IPS DF 6.9 (cell line): ENCODE data around the gene LYPD3.
"Not testable (repeated sequence)": the region's sequence is repeated elsewhere in the genome, so short reads cannot be mapped to it uniquely, and the experiment has no call there.

Source experiments
- DNase-seq: peaks from one replicate; pipeline ENCODE4 v3.0.0-alpha.2; 2013; ENCODE audit warnings: low read depth, low spot score
- H3K27ac ChIP-seq: one replicate; pipeline ENCODE4 v1.5.1; 2013; ENCODE audit warnings: low read length, control low read depth
- H3K27me3 ChIP-seq: 2 replicates; pipeline ENCODE4 v1.6.1; 2013; ENCODE audit warnings: mild to moderate bottlenecking, low read length; ENCODE audit not compliant: control insufficient read depth, insufficient read depth
- H3K36me3 ChIP-seq: 2 replicates; pipeline ENCODE4 v1.6.1; 2013; ENCODE audit warnings: low read length; ENCODE audit not compliant: control insufficient read depth, insufficient read depth
- H3K4me1 ChIP-seq: 2 replicates; pipeline ENCODE4 v1.6.1; 2013; ENCODE audit warnings: low read length; ENCODE audit not compliant: control insufficient read depth, insufficient read depth
- H3K4me3 ChIP-seq: 2 replicates; pipeline ENCODE4 v1.5.1; 2013; ENCODE audit warnings: mild to moderate bottlenecking, low read length
- H3K9me3 ChIP-seq: 2 replicates; pipeline ENCODE4 v1.6.1; 2013; ENCODE audit warnings: low read length, inconsistent platforms; ENCODE audit not compliant: control insufficient read depth, insufficient read depth
- WGBS: extraction: QIAGEN DNeasy Blood & Tissue Kit; methylation state at CpG from one replicate; pipeline ENCODE4 v1.1.7; 2013; ENCODE audit warnings: mixed read lengths, missing lambda C conversion rate; ENCODE audit not compliant: insufficient read length, insufficient coverage; 5-methylcytosine and 5-hydroxymethylcytosine counted together

LYPD3 gene

GRCh38 chr19:43446746-43447489 lies 18.5 kb downstream of the LYPD3 start:
- no CpG with 5 or more reads among the region's 14 CpGs for WGBS
- no peaks in the 10 kb centered on the region for H3K27me3 ChIP-seq
- H3K4me3 ChIP-seq = no peak overlapping the region
- no peak for DNase-seq
- H3K9me3 ChIP-seq = no peaks in the 10 kb centered on the region
- no peak overlapping the region for H3K27ac ChIP-seq
- H3K4me1 ChIP-seq = no peaks in the 10 kb centered on the region
- H3K36me3 ChIP-seq = no peaks in the 10 kb centered on the region

- Histone ChIP-seq H3K36me3 (no peaks in the 10 kb centered on the region), H3K4me3 (no peak overlapping the region), H3K27ac (no peak overlapping the region), H3K27me3 (no peaks in the 10 kb centered on the region), H3K4me1 (no peaks in the 10 kb centered on the region), H3K9me3 (no peaks in the 10 kb centered on the region)
- no CpG with 5 or more reads among the region's 2 CpGs for WGBS
- DNase-seq = no peak
Measured at GRCh38 chr19:43445426-43445825, 20.0 kb downstream of the LYPD3 start.

GRCh38 chr19:43444531-43445287 lies 20.7 kb downstream of the LYPD3 start:
- no CpG with 5 or more reads among the region's 15 CpGs for WGBS
- no peaks in the 10 kb centered on the region for H3K36me3 ChIP-seq
- no peak for DNase-seq

GRCh38 chr19:43444091-43444490 lies 21.3 kb downstream of the LYPD3 start:
- H3K36me3 ChIP-seq, H3K4me1 ChIP-seq, H3K9me3 ChIP-seq, H3K27ac ChIP-seq, H3K4me3 ChIP-seq, H3K27me3 ChIP-seq, DNase-seq: not testable (repeated sequence)
- WGBS = no CpG with 5 or more reads among the region's 9 CpGs

More at GRCh38 chr19:43444531-43445287, 20.7 kb downstream of the LYPD3 start:
- Histone ChIP-seq H3K27ac (no peak overlapping the region), H3K27me3 (no peaks in the 10 kb centered on the region), H3K9me3 (no peaks in the 10 kb centered on the region; the same call in 1 of the 2 replicates), H3K4me1 (no peaks in the 10 kb centered on the region), H3K4me3 (no peak overlapping the region)

DNA sequence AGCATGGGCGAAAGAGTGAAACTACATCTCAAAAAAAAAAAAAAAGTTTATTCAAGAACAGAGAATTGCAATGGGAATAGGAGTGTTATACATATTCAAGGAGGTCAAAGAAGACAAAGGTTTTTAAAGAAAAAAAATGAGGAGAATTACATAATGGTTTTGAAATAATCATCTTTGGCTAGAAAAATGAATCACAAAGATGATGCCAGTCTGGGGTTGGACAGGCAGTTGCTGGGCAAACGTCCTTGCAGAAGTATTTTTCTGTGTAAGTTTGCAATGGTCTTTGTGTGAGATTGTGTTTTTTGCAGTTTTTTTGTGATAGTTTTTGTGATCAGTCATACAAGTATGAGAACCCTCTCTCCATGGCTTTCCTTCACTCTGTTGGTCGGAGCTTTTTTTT lies 23.7 kb downstream of the LYPD3 start:
- Histone ChIP-seq H3K9me3 (no peaks in the 10 kb centered on the region; the same call in 1 of the 2 replicates), H3K4me1 (no peaks in the 10 kb centered on the region), H3K27me3 (no peaks in the 10 kb centered on the region), H3K27ac (no peak overlapping the region), H3K36me3 (no peaks in the 10 kb centered on the region), H3K4me3 (no peak overlapping the region)
- no CpG with 5 or more reads among the region's 3 CpGs for WGBS
- DNase-seq = no peak

- Histone ChIP-seq H3K27me3 (no peaks in the 10 kb centered on the region), H3K36me3 (no peaks in the 10 kb centered on the region), H3K4me1 (no peaks in the 10 kb centered on the region), H3K4me3 (no peak overlapping the region), H3K27ac (no peak overlapping the region), H3K9me3 (no peaks in the 10 kb centered on the region; the same call in 1 of the 2 replicates)
- no peak for DNase-seq
Measured at GRCh38 chr19:43439709-43440063, 25.7 kb downstream of the LYPD3 start.

- no peak overlapping the region for H3K27ac ChIP-seq
- no CpG with 5 or more reads among the region's 14 CpGs for WGBS
- no peaks in the 10 kb centered on the region for H3K36me3 ChIP-seq
- H3K9me3 ChIP-seq = no peaks in the 10 kb centered on the region; the same call in 1 of the 2 replicates
- no peak overlapping the region for H3K4me3 ChIP-seq
- H3K4me1 ChIP-seq = no peaks in the 10 kb centered on the region
- no peaks in the 10 kb centered on the region for H3K27me3 ChIP-seq
- DNase-seq = no peak
Measured at GRCh38 chr19:43439032-43439708, 26.2 kb downstream of the LYPD3 start.

- Histone ChIP-seq H3K27ac (no peak overlapping the region), H3K27me3 (no peaks in the 10 kb centered on the region), H3K4me1 (no peaks in the 10 kb centered on the region), H3K36me3 (no peaks in the 10 kb centered on the region), H3K9me3 (no peaks in the 10 kb centered on the region; the same call in 1 of the 2 replicates), H3K4me3 (no peak overlapping the region)
- DNase-seq = no peak
- WGBS = no CpG with 5 or more reads among the region's 9 CpGs
Measured at GRCh38 chr19:43438291-43439031, 26.9 kb downstream of the LYPD3 start.

- no peak overlapping the region for H3K27ac ChIP-seq
- no peak for DNase-seq
- no peaks in the 10 kb centered on the region for H3K4me1 ChIP-seq
- WGBS = no CpG with 5 or more reads among the region's 6 CpGs
- no peaks in the 10 kb centered on the region for H3K36me3 ChIP-seq
- H3K9me3 ChIP-seq = no peaks in the 10 kb centered on the region; the same call in 1 of the 2 replicates
- no peaks in the 10 kb centered on the region for H3K27me3 ChIP-seq
- no peak overlapping the region for H3K4me3 ChIP-seq
Measured at GRCh38 chr19:43437712-43438111, 27.7 kb downstream of the LYPD3 start.

- not testable (repeated sequence) for H3K4me3 ChIP-seq, H3K27ac ChIP-seq, H3K9me3 ChIP-seq, H3K27me3 ChIP-seq, DNase-seq, H3K36me3 ChIP-seq, H3K4me1 ChIP-seq
- no CpG with 5 or more reads among the region's 11 CpGs for WGBS
Measured at GRCh38 chr19:43437284-43437683, 28.1 kb downstream of the LYPD3 start.
